HG03520 (cell line): ENCODE measurements around the gene PPP6R1.
"Not testable (repeated sequence)": the region's sequence is repeated elsewhere in the genome, so short reads cannot be mapped to it uniquely, and the experiment has no call there.

ENCODE experiments used
- ATAC-seq: cut with Tn5 transposase; IDR thresholded peaks from one replicate; pipeline ENCODE4 v1.9.1; 2021; ENCODE audit warnings: mild to moderate bottlenecking, moderate library complexity; ENCODE audit not compliant: unreplicated experiment

Gene PPP6R1

GRCh38 chr19:55225415-55225958, 33.3 kb downstream of the PPP6R1 start:
- no peak for ATAC-seq

- not testable (repeated sequence) for ATAC-seq
Measured at GRCh38 chr19:55224679-55225414, 34.0 kb downstream of the PPP6R1 start.

- no peak for ATAC-seq
Measured at GRCh38 chr19:55224038-55224665, 34.7 kb downstream of the PPP6R1 start.

- no peak for ATAC-seq
Measured at GRCh38 chr19:55223291-55224037, 35.4 kb downstream of the PPP6R1 start.

- no peak for ATAC-seq
Measured at GRCh38 chr19:55220525-55220924, 38.3 kb downstream of the PPP6R1 start.

- ATAC-seq: no peak
Measured at GRCh38 chr19:55216461-55217198, 42.2 kb downstream of the PPP6R1 start.

GRCh38 chr19:55213547-55213946, 45.3 kb downstream of the PPP6R1 start:
- ATAC-seq: no peak

GRCh38 chr19:55212447-55212846, 46.4 kb downstream of the PPP6R1 start:
- no peak for ATAC-seq

- no peak for ATAC-seq
Measured at GRCh38 chr19:55209693-55210472, 48.9 kb downstream of the PPP6R1 start.

- ATAC-seq: no peak
Measured at GRCh38 chr19:55208880-55209692, 49.7 kb downstream of the PPP6R1 start, which contains the start of gene PTPRH. Gene PTPRH (minus strand): TSS chr19:55209501. CDS start chr19:55209433, 68 bp downstream.

GRCh38 chr19:55206664-55207500, 51.9 kb downstream of the PPP6R1 start:
- no peak for ATAC-seq

- not testable (repeated sequence) for ATAC-seq
Measured at GRCh38 chr19:55202199-55202598, 56.6 kb downstream of the PPP6R1 start.

GRCh38 chr19:55199620-55200204, 59.1 kb downstream of the PPP6R1 start:
- ATAC-seq: no peak

GRCh38 chr19:55198651-55199050, 60.2 kb downstream of the PPP6R1 start:
- ATAC-seq: no peak

- no peak for ATAC-seq
Measured at GRCh38 chr19:55197528-55197927, 61.3 kb downstream of the PPP6R1 start.

GRCh38 chr19:55196803-55197202, 62.0 kb downstream of the PPP6R1 start:
- no peak for ATAC-seq

- no peak for ATAC-seq
Measured at GRCh38 chr19:55193481-55193880, 65.3 kb downstream of the PPP6R1 start.

GRCh38 chr19:55189403-55189835, 69.4 kb downstream of the PPP6R1 start:
- ATAC-seq: no peak
